Measurements from ENCODE around the gene GAK.
"Not testable (repeated sequence)": the region's sequence is repeated elsewhere in the genome, so short reads cannot be mapped to it uniquely, and the experiment has no call there.

The GAK gene

GRCh38 chr4:931960-932712 lies at the start of gene GAK, which contains the start of gene TMEM175:
Gene GAK, minus strand, starts transcription at chr4:932316. Its CDS starts 129 bp downstream, at chr4:932187.
Gene TMEM175, plus strand, starts transcription at chr4:932460. Its CDS starts 15,280 bp downstream, at chr4:947740.
- DNase-seq: peak; percentile 97

GRCh38 chr4:978957-979701 lies 47.0 kb upstream of the GAK start:
- DNase-seq: no peak

GRCh38 chr4:976016-976415 lies 43.9 kb upstream of the GAK start:
- not testable (repeated sequence) for DNase-seq

- DNase-seq: no peak
Measured at GRCh38 chr4:974668-975067, 42.6 kb upstream of the GAK start.

GRCh38 chr4:973431-974397 lies 41.6 kb upstream of the GAK start, which contains the start of gene DGKQ:
Gene DGKQ, minus strand, starts transcription at chr4:973569. Its CDS starts 87 bp downstream, at chr4:973482.
- peak; percentile 90 for DNase-seq

GRCh38 chr4:972651-973424 lies 40.7 kb upstream of the GAK start:
- peak; percentile 51 for DNase-seq

- no peak for DNase-seq
Measured at GRCh38 chr4:971666-972500, 39.8 kb upstream of the GAK start.

- no peak for DNase-seq
Measured at GRCh38 chr4:970854-971520, 38.9 kb upstream of the GAK start.

- peak; percentile 75 for DNase-seq
Measured at GRCh38 chr4:970046-970745, 38.1 kb upstream of the GAK start.

GRCh38 chr4:968621-969394 lies 36.7 kb upstream of the GAK start:
- DNase-seq: no peak

- DNase-seq: no peak
Measured at GRCh38 chr4:968221-968620, 36.1 kb upstream of the GAK start.

GRCh38 chr4:967113-968104 lies 35.3 kb upstream of the GAK start:
- DNase-seq: no peak

- no peak for DNase-seq
Measured at GRCh38 chr4:966266-967112, 34.4 kb upstream of the GAK start.

- no peak for DNase-seq
Measured at GRCh38 chr4:965766-966134, 33.6 kb upstream of the GAK start.

- DNase-seq: no peak
Measured at GRCh38 chr4:965048-965765, 33.1 kb upstream of the GAK start.
